Ovary (tissue), 3 donors: ENCODE measurements around the gene PARD3B.

Experiments
- CTCF ChIP-seq, 3 donors: fragments of 450-650 bp in 2 of 3; fragments of 200-600 bp in 1 of 3; IDR thresholded peaks; one replicate each; pipeline versions ENCODE4 v1.5.1 to v1.8.0; 2016 to 2022; ENCODE audit warnings: antibody characterized with exemption in 3 of 3, mild to moderate bottlenecking in 1 of 3
- EP300 ChIP-seq: sonication (generic); formaldehyde crosslinking; IDR thresholded peaks from one replicate; pipeline ENCODE4 v1.6.1; 2017; ENCODE audit warnings: antibody characterized with exemption
- POLR2A ChIP-seq: fragments of 450-650 bp; IDR thresholded peaks from one replicate; pipeline ENCODE4 v1.6.1; 2017; ENCODE audit warnings: antibody characterized with exemption, mild to moderate bottlenecking, moderate library complexity
- donor health status: DM: no; HTN: no; CAD: no.

GRCh38 chr2:205128726-205129125, 583.5 kb downstream of the PARD3B start:
- TF ChIP-seq POLR2A (no peak), EP300 (no peak), CTCF (IDR thresholded peaks at IDR 0.05) (no peak)
